Measurements from ENCODE around the gene MBD3.
"Not testable (repeated sequence)": the region's sequence is repeated elsewhere in the genome, so short reads cannot be mapped to it uniquely, and the experiment has no call there.

MBD3 gene

GRCh38 chr19:1554968-1555367 lies 37.7 kb downstream of the MBD3 start:
- no peak overlapping the region for H3K4me3 ChIP-seq (ENCODE audit: low read depth, low read length)
- TF ChIP-seq, protein P1, sequence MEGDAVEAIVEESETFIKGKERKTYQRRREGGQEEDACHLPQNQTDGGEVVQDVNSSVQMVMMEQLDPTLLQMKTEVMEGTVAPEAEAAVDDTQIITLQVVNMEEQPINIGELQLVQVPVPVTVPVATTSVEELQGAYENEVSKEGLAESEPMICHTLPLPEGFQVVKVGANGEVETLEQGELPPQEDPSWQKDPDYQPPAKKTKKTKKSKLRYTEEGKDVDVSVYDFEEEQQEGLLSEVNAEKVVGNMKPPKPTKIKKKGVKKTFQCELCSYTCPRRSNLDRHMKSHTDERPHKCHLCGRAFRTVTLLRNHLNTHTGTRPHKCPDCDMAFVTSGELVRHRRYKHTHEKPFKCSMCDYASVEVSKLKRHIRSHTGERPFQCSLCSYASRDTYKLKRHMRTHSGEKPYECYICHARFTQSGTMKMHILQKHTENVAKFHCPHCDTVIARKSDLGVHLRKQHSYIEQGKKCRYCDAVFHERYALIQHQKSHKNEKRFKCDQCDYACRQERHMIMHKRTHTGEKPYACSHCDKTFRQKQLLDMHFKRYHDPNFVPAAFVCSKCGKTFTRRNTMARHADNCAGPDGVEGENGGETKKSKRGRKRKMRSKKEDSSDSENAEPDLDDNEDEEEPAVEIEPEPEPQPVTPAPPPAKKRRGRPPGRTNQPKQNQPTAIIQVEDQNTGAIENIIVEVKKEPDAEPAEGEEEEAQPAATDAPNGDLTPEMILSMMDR (IDR thresholded peaks at IDR 0.05; ENCODE audit: low read depth, low read length): no peak

DNA sequence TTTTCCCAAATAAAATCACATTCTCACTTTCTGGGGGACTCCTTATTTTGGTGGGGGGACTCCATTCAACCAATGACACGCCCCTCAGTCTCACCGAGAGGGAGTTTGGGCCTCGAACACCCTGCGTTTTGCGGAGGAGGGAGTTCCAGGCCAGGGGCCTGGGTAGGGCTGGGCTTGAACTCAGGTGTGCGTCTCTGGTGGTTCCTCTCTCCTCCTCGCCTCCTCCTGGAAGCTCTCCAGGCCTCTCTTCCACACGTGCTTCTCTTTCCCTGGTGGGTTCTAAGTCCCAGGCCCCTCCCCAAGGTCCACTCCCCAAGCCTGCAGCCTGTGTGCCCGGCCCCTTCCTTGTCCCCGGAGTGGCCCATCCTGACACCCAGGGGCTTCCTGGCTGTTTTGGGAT lies 39.2 kb downstream of the MBD3 start:
- TF ChIP-seq, protein P1 (IDR thresholded peaks at IDR 0.05; ENCODE audit: low read depth, low read length): no peak
- H3K4me3 ChIP-seq (ENCODE audit: low read depth, low read length): no peak overlapping the region

- H3K4me3 ChIP-seq (ENCODE audit: low read depth, low read length): no peak overlapping the region
- TF ChIP-seq, protein P1 (IDR thresholded peaks at IDR 0.05; ENCODE audit: low read depth, low read length): no peak
These were observed 41.3 kb downstream of the MBD3 start for GRCh38 chr19:1551068-1552040.

GRCh38 chr19:1549332-1549945 lies 43.2 kb downstream of the MBD3 start:
- H3K4me3 ChIP-seq (ENCODE audit: low read depth, low read length): no peak overlapping the region
- TF ChIP-seq, protein P1 (IDR thresholded peaks at IDR 0.05; ENCODE audit: low read depth, low read length): no peak

DNA sequence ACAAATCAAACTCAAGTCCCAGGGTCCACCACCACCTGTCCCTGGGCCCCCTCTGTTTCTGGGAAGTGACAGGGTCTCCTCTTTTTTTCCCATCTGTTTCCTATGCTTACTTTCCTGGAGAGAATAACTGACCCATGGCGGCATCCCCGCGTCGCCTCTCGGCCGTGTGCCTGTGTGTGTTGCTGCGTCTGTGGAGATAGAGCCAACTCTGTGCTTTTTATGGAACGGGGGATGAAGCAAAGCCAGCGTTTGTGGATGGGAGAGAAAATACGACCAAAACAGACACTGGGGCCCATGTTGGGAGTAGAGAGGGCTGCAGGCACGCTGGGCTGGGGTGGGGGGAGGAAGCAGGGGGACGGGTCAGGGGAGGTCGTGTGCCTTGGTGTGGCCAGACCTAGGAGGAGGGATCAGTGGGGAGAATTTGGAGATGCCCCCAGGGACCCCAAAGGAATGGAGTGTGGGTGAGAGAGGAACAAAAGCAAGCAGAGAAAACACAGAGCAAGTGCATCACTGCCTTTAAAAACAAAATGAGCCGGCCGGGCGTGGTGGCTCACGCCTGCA lies 52.2 kb downstream of the MBD3 start:
- no peak overlapping the region for H3K4me3 ChIP-seq (ENCODE audit: low read depth, low read length)
- TF ChIP-seq, protein P1 (IDR thresholded peaks at IDR 0.05; ENCODE audit: low read depth, low read length): no peak

- not testable (repeated sequence) for H3K4me3 ChIP-seq (ENCODE audit: low read depth, low read length)
These were observed 52.9 kb downstream of the MBD3 start for GRCh38 chr19:1539749-1540148.

DNA sequence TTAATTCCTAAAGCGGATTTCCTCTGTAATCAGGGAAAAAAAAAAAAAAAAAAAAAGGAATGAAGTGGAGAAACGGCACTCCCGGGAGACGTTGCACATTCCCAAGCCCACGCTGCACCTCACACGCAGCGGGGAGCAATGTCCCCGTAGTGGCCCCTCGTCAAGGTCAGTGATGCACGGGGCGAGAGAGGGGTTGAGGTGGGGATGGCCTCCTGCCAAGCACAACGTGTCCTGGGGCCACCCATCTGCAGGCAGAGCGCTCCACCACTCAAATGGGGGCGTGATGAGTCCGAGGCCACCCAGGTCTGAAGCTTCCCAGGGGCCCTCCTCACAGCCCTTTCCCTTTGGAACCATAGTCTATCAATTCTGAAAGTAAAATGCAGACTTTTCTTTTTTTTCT lies 53.7 kb downstream of the MBD3 start:
- TF ChIP-seq, protein P1 (IDR thresholded peaks at IDR 0.05; ENCODE audit: low read depth, low read length): no peak
- no peak overlapping the region for H3K4me3 ChIP-seq (ENCODE audit: low read depth, low read length)

- H3K4me3 ChIP-seq (ENCODE audit: low read depth, low read length): not testable (repeated sequence)
These were observed 57.0 kb downstream of the MBD3 start for GRCh38 chr19:1535699-1536098.
